Measurements from ENCODE around the gene MBNL2.
A peak's percentile ranks its signal among the peaks of the same experiment; 100 is the strongest.

The MBNL2 gene

DNA sequence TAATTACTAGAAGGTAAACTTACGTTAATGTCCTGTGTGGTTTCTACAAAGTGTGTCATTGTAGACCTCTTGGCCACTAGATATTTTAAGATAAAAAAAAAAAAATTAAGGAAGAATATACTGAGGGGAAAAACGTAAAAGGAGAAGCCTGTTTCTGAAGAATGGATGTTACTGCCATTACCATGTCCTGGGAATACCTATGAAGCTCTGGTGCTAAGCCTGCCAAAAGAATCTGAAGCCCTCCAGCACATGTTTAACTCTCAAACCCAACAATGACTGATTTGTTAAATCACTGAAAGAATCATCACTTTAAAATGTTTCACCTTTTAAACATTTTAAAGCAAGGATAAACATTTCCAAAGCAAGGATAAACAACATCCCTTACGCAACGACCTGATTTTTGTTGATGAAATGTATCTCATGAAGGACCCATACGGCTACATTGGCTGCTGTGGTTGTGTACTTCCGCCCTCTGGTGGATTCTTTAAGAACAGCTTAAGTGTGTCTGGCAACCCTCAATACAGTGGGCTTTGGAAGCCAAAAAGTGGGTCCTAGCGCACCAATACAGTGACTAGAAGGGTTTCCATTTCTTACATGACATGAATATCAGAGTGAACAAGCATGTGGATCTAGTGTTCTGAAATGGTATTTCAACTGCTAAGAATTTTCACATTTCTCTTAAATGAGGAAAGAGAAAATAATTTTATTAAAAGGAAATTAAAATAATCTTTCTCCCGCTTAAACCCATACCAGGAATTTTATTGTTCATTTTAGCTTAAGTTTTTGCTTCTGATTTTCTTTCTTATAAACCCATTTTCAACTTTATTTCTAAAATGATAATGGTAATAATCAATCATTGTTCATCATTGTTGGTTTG lies 137.3 kb downstream of the MBNL2 start:
- Histone ChIP-seq H3K4me3 (replicated peaks; ENCODE audit: insufficient read depth, low read length) (no peak overlapping the region), H3K27me3 (ENCODE audit: insufficient read depth, poor library complexity, severe bottlenecking) (no peaks in the 10 kb centered on the region), H3K27ac (replicated peaks) (no peak overlapping the region)
- peak; percentile 23 to 54 for DNase-seq (ENCODE audit: low read depth in 1 of 2, low spot score in 1 of 2)
- TF ChIP-seq, protein P1, sequence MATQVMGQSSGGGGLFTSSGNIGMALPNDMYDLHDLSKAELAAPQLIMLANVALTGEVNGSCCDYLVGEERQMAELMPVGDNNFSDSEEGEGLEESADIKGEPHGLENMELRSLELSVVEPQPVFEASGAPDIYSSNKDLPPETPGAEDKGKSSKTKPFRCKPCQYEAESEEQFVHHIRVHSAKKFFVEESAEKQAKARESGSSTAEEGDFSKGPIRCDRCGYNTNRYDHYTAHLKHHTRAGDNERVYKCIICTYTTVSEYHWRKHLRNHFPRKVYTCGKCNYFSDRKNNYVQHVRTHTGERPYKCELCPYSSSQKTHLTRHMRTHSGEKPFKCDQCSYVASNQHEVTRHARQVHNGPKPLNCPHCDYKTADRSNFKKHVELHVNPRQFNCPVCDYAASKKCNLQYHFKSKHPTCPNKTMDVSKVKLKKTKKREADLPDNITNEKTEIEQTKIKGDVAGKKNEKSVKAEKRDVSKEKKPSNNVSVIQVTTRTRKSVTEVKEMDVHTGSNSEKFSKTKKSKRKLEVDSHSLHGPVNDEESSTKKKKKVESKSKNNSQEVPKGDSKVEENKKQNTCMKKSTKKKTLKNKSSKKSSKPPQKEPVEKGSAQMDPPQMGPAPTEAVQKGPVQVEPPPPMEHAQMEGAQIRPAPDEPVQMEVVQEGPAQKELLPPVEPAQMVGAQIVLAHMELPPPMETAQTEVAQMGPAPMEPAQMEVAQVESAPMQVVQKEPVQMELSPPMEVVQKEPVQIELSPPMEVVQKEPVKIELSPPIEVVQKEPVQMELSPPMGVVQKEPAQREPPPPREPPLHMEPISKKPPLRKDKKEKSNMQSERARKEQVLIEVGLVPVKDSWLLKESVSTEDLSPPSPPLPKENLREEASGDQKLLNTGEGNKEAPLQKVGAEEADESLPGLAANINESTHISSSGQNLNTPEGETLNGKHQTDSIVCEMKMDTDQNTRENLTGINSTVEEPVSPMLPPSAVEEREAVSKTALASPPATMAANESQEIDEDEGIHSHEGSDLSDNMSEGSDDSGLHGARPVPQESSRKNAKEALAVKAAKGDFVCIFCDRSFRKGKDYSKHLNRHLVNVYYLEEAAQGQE (IDR thresholded peaks at IDR 0.05; ENCODE audit: insufficient replicate concordance, low read depth), result no peak
- TF ChIP-seq, protein P2, sequence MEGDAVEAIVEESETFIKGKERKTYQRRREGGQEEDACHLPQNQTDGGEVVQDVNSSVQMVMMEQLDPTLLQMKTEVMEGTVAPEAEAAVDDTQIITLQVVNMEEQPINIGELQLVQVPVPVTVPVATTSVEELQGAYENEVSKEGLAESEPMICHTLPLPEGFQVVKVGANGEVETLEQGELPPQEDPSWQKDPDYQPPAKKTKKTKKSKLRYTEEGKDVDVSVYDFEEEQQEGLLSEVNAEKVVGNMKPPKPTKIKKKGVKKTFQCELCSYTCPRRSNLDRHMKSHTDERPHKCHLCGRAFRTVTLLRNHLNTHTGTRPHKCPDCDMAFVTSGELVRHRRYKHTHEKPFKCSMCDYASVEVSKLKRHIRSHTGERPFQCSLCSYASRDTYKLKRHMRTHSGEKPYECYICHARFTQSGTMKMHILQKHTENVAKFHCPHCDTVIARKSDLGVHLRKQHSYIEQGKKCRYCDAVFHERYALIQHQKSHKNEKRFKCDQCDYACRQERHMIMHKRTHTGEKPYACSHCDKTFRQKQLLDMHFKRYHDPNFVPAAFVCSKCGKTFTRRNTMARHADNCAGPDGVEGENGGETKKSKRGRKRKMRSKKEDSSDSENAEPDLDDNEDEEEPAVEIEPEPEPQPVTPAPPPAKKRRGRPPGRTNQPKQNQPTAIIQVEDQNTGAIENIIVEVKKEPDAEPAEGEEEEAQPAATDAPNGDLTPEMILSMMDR (IDR thresholded peaks at IDR 0.05; ENCODE audit: insufficient read depth, low read length), result peak; percentile 44

DNA sequence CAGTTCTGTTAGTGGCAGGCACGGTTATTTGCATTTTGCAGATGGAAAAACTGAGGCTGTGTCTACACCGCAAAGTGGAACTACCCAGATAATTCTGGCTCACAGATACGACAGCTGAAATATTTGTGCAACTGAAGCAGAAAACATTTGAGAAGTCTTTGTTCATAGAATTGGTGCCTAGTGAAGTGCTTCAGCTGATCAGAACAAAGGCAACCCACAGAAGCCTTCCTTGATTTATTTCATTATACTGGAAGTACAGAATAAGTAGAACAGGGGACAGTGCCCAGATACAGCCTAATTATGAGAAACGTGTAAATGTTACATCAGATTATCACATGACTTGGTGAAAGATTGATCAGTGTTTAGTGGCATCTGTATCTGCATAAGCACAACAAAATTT lies 138.5 kb downstream of the MBNL2 start:
- TF ChIP-seq, protein P2 (IDR thresholded peaks at IDR 0.05; ENCODE audit: insufficient read depth, low read length), result no peak
- TF ChIP-seq, protein P1 (IDR thresholded peaks at IDR 0.05; ENCODE audit: insufficient replicate concordance, low read depth), result no peak
- no peak for TF ChIP-seq GABPA (IDR thresholded peaks at IDR 0.05; ENCODE audit: low read depth)
- TF ChIP-seq POLR2AphosphoS5 (IDR thresholded peaks at IDR 0.05; ENCODE audit: low read depth), result no peak
- no peak for TF ChIP-seq SPI1 (IDR thresholded peaks at IDR 0.05; ENCODE audit: borderline replicate concordance, low read depth)
- H3K27me3 ChIP-seq (ENCODE audit: insufficient read depth, poor library complexity, severe bottlenecking), result no peaks in the 10 kb centered on the region
- DNase-seq (ENCODE audit: low read depth in 1 of 2, low spot score in 1 of 2), result no peak
- H3K4me3 ChIP-seq (replicated peaks; ENCODE audit: insufficient read depth, low read length), result no peak overlapping the region
- no peak overlapping the region for H3K27ac ChIP-seq (replicated peaks)

DNA sequence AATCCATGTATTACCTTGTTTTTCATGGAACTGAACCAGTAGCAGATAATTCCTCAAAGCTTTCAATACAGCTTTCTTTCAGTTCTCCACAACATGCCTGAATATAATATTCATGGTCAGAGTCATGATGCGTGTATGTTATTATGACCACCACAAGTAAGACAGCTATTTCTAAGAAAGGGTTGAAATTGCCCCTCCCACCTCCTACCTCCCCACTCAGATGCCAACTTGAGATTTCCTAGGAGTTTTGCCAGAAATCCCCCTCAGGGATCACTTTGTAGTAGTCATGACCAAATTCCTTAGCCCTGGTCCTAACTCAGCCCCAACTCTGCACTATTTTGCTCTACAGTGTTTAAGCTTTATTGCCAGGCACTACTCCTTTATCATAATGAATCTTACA lies 141.9 kb downstream of the MBNL2 start:
- Histone ChIP-seq H3K27me3 (ENCODE audit: insufficient read depth, poor library complexity, severe bottlenecking) (no peaks in the 10 kb centered on the region), H3K27ac (replicated peaks) (no peak overlapping the region), H3K4me3 (replicated peaks; ENCODE audit: insufficient read depth, low read length) (no peak overlapping the region)
- no peak for DNase-seq (ENCODE audit: low read depth in 1 of 2, low spot score in 1 of 2)
- no peak for TF ChIP-seq SPI1 (IDR thresholded peaks at IDR 0.05; ENCODE audit: borderline replicate concordance, low read depth)
- TF ChIP-seq, protein P2 (IDR thresholded peaks at IDR 0.05; ENCODE audit: insufficient read depth, low read length), result no peak
- TF ChIP-seq GABPA (IDR thresholded peaks at IDR 0.05; ENCODE audit: low read depth), result no peak
- TF ChIP-seq, protein P1 (IDR thresholded peaks at IDR 0.05; ENCODE audit: insufficient replicate concordance, low read depth), result no peak
- TF ChIP-seq POLR2AphosphoS5 (IDR thresholded peaks at IDR 0.05; ENCODE audit: low read depth), result no peak

Measured in HL-60 (cell line).